Hepatocyte (in vitro differentiated cells): ENCODE data around the gene GABRD.

Experiments
- EZH2 ChIP-seq: fragments of 200-600 bp; sonication (generic); IDR thresholded peaks from 2 replicates; pipeline ENCODE4 v1.6.1; 2016; ENCODE audit warnings: antibody characterized with exemption, mild to moderate bottlenecking, borderline replicate concordance
- EZH2phosphoT487 ChIP-seq: fragments of 200-600 bp; sonication (generic); IDR thresholded peaks from one replicate; pipeline ENCODE4 v1.6.1; 2018; ENCODE audit warnings: antibody characterized with exemption, mild to moderate bottlenecking, low read depth, moderate library complexity; ENCODE audit not compliant: unreplicated experiment, severe bottlenecking
- TF ChIP-seq, protein P1 (sequence below): fragments of 200-600 bp; sonication (generic); IDR thresholded peaks from 2 replicates; pipeline ENCODE4 v1.5.1; 2016; ENCODE audit warnings: antibody characterized with exemption, mild to moderate bottlenecking; ENCODE audit not compliant: poor library complexity

DNA sequence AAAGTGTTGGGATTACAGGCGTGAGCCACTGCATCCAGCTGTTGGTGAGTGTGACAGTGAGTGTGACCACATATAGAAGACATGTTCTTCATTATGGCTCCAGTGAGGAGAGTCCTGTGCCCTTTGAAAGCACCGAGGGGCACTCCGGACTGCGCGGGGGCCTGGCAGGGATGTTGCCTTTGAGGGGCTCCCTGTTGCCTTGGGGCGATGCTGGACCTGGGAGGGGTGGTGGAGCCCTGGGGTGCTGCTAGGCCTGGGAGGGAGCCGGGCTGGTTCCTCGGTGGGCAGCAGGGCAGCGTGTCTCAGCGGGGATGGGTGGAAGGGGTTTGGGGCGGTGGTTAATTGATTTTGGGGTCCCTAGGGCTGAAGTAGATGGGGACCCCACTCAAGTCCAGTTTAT is 41.0 kb upstream of the GABRD start:
- TF ChIP-seq, protein P1, sequence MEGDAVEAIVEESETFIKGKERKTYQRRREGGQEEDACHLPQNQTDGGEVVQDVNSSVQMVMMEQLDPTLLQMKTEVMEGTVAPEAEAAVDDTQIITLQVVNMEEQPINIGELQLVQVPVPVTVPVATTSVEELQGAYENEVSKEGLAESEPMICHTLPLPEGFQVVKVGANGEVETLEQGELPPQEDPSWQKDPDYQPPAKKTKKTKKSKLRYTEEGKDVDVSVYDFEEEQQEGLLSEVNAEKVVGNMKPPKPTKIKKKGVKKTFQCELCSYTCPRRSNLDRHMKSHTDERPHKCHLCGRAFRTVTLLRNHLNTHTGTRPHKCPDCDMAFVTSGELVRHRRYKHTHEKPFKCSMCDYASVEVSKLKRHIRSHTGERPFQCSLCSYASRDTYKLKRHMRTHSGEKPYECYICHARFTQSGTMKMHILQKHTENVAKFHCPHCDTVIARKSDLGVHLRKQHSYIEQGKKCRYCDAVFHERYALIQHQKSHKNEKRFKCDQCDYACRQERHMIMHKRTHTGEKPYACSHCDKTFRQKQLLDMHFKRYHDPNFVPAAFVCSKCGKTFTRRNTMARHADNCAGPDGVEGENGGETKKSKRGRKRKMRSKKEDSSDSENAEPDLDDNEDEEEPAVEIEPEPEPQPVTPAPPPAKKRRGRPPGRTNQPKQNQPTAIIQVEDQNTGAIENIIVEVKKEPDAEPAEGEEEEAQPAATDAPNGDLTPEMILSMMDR, result no peak
- no peak for TF ChIP-seq EZH2
- TF ChIP-seq EZH2phosphoT487, result no peak
